Stimulated activated naive CD8-positive, alpha-beta T cell treated with anti-CD3 and anti-CD28 coated beads, Interleukin-15, amount 100 ng/mL, for 72 hours (primary cell): ENCODE measurements around the gene OSBPL7.

Experiments
- ATAC-seq: fragments of 150-1000 bp; cut with Tn5 transposase; 2 replicates; pipeline ENCODE4 v1.10.0; 2021; ENCODE audit warnings: mild to moderate bottlenecking, moderate library complexity
- DNase-seq, 2 donors: peaks; one replicate each; pipeline ENCODE4 v3.0.0; 2021 to 2022
- H3K27ac Mint-ChIP-seq, 2 donors: one replicate each; pipeline ENCODE4 v1.8.0; 2022; ENCODE audit warnings: mild to moderate bottlenecking in 2 of 2, mixed read lengths in 2 of 2, moderate library complexity in 2 of 2
- H3K27me3 Mint-ChIP-seq: one replicate; pipeline ENCODE4 v1.8.0; 2022; ENCODE audit warnings: mixed read lengths
- H3K4me1 Mint-ChIP-seq: one replicate; pipeline ENCODE4 v1.8.0; 2022; ENCODE audit warnings: mild to moderate bottlenecking, mixed read lengths
- H3K4me3 Mint-ChIP-seq, 2 donors: one replicate each; pipeline ENCODE4 v1.8.0; 2022; ENCODE audit warnings: mild to moderate bottlenecking in 2 of 2, mixed read lengths in 2 of 2, moderate library complexity in 1 of 2
- H3K9me3 Mint-ChIP-seq, 2 donors: one replicate each; pipeline ENCODE4 v1.8.0; 2022; ENCODE audit warnings: mixed read lengths in 2 of 2

Gene OSBPL7

GRCh38 chr17:47839071-47839470 is 17.5 kb upstream of the OSBPL7 start:
- Mint-ChIP-seq H3K4me3 (no peak overlapping the region), H3K27me3 (peaks cover 4% of the 10 kb centered on the region), H3K27ac (no peak overlapping the region), H3K9me3 (no peaks in the 10 kb centered on the region), H3K4me1 (peaks cover 67% of the 10 kb centered on the region)
- DNase-seq (no peak), ATAC-seq (no peak)

- ATAC-seq (no peak), DNase-seq (no peak)
- Mint-ChIP-seq H3K9me3 (no peaks in the 10 kb centered on the region), H3K27me3 (no peaks in the 10 kb centered on the region), H3K4me3 (no peak overlapping the region), H3K27ac (no peak overlapping the region), H3K4me1 (peaks cover 69% of the 10 kb centered on the region)
Observed at GRCh38 chr17:47838636-47839035, 17.0 kb upstream of the OSBPL7 start.

- Mint-ChIP-seq H3K9me3 (no peaks in the 10 kb centered on the region), H3K4me3 (no peak overlapping the region), H3K27me3 (no peaks in the 10 kb centered on the region), H3K4me1 (peaks cover 59% of the 10 kb centered on the region), H3K27ac (peak overlapping the region in 1 of 2 donors; percentile 14)
- DNase-seq (no peak), ATAC-seq (no peak)
Observed at GRCh38 chr17:47837401-47838039, 15.9 kb upstream of the OSBPL7 start.

GRCh38 chr17:47836601-47837000 is 15.0 kb upstream of the OSBPL7 start:
- Mint-ChIP-seq H3K9me3 (no peaks in the 10 kb centered on the region), H3K4me1 (peaks cover 59% of the 10 kb centered on the region), H3K27me3 (no peaks in the 10 kb centered on the region), H3K27ac (no peak overlapping the region), H3K4me3 (no peak overlapping the region)
- ATAC-seq (no peak), DNase-seq (no peak)

- Mint-ChIP-seq H3K4me3 (no peak overlapping the region), H3K27ac (no peak overlapping the region), H3K4me1 (peaks cover 54% of the 10 kb centered on the region)
Observed at GRCh38 chr17:47834756-47835155, 13.2 kb upstream of the OSBPL7 start.

GRCh38 chr17:47831934-47832327 is 10.3 kb upstream of the OSBPL7 start:
- Mint-ChIP-seq H3K4me3 (peak overlapping the region; percentile 93), H3K4me1 (peaks cover 59% of the 10 kb centered on the region), H3K9me3 (no peaks in the 10 kb centered on the region), H3K27ac (peak overlapping the region; percentile 48 to 89), H3K27me3 (no peaks in the 10 kb centered on the region)
- ATAC-seq (no peak), DNase-seq (no peak)

More at GRCh38 chr17:47834756-47835155, 13.2 kb upstream of the OSBPL7 start:
- no peak for ATAC-seq
- no peaks in the 10 kb centered on the region for H3K9me3 Mint-ChIP-seq
- H3K27me3 Mint-ChIP-seq = no peaks in the 10 kb centered on the region
- DNase-seq = no peak

GRCh38 chr17:47831003-47831933 is 9.7 kb upstream of the OSBPL7 start, which contains the start of the genes LRRC46 and MRPL10:
TSS of gene LRRC46 (plus strand) at chr17:47831670. CDS start at chr17:47831990, 320 bp downstream.
TSS of gene MRPL10 (minus strand) at chr17:47831541. CDS start at chr17:47831511, 30 bp downstream.
- H3K9me3 Mint-ChIP-seq = no peaks in the 10 kb centered on the region
- H3K27me3 Mint-ChIP-seq = no peaks in the 10 kb centered on the region
- peaks cover 59% of the 10 kb centered on the region for H3K4me1 Mint-ChIP-seq
- ATAC-seq = peak; percentile 96
- peak within 1 kb of the TSS; percentile 76 to 89 for H3K27ac Mint-ChIP-seq
- DNase-seq = peak; percentile 85 to 91
- peak within 1 kb of the TSS; percentile 93 for H3K4me3 Mint-ChIP-seq

- Mint-ChIP-seq H3K27ac (peak overlapping the region; percentile 76 to 89), H3K27me3 (no peaks in the 10 kb centered on the region), H3K9me3 (no peaks in the 10 kb centered on the region), H3K4me1 (peaks cover 52% of the 10 kb centered on the region), H3K4me3 (peak overlapping the region; percentile 93)
- no peak for ATAC-seq
- DNase-seq = no peak
Observed at GRCh38 chr17:47830396-47831002, 8.9 kb upstream of the OSBPL7 start.

- DNase-seq (no peak), ATAC-seq (no peak)
- H3K9me3 Mint-ChIP-seq = no peaks in the 10 kb centered on the region
- no peaks in the 10 kb centered on the region for H3K27me3 Mint-ChIP-seq
- peak overlapping the region; percentile 61 to 79 for H3K27ac Mint-ChIP-seq
- peaks cover 46% of the 10 kb centered on the region for H3K4me1 Mint-ChIP-seq
- peak overlapping the region; percentile 93 for H3K4me3 Mint-ChIP-seq
Observed at GRCh38 chr17:47829870-47830269, 8.3 kb upstream of the OSBPL7 start.

- H3K27ac Mint-ChIP-seq = no peak overlapping the region
- H3K4me1 Mint-ChIP-seq = peaks cover 40% of the 10 kb centered on the region
Observed at GRCh38 chr17:47823519-47823918, 1.9 kb upstream of the OSBPL7 start.

GRCh38 chr17:47822785-47823184 is 1.2 kb upstream of the OSBPL7 start:
- Mint-ChIP-seq H3K27me3 (no peaks in the 10 kb centered on the region), H3K9me3 (no peaks in the 10 kb centered on the region), H3K4me3 (peak overlapping the region in 1 of 2 donors; percentile 31), H3K4me1 (peaks cover 35% of the 10 kb centered on the region), H3K27ac (peak overlapping the region in 1 of 2 donors; percentile 98)
- DNase-seq (no peak), ATAC-seq (no peak)

More at GRCh38 chr17:47823519-47823918, 1.9 kb upstream of the OSBPL7 start:
- H3K9me3 Mint-ChIP-seq = no peaks in the 10 kb centered on the region
- DNase-seq (no peak), ATAC-seq (no peak)
- H3K27me3 Mint-ChIP-seq = no peaks in the 10 kb centered on the region
- no peak overlapping the region for H3K4me3 Mint-ChIP-seq

- H3K4me1 Mint-ChIP-seq = peaks cover 35% of the 10 kb centered on the region
- DNase-seq (no peak), ATAC-seq (no peak)
- peak overlapping the region; percentile 55 to 98 for H3K27ac Mint-ChIP-seq
- peak overlapping the region; percentile 94 to 100 for H3K4me3 Mint-ChIP-seq
- H3K9me3 Mint-ChIP-seq = no peaks in the 10 kb centered on the region
- no peaks in the 10 kb centered on the region for H3K27me3 Mint-ChIP-seq
Observed at GRCh38 chr17:47821031-47821423, 567 bp downstream of the OSBPL7 start.

GRCh38 chr17:47820033-47820789 is 1.4 kb downstream of the OSBPL7 start:
- H3K27ac Mint-ChIP-seq = peak overlapping the region in 1 of 2 donors; percentile 2
- peaks cover 35% of the 10 kb centered on the region for H3K4me1 Mint-ChIP-seq
- DNase-seq (no peak), ATAC-seq (no peak)
- H3K9me3 Mint-ChIP-seq = no peaks in the 10 kb centered on the region
- H3K4me3 Mint-ChIP-seq = peak overlapping the region; percentile 94 to 100
- H3K27me3 Mint-ChIP-seq = no peaks in the 10 kb centered on the region

GRCh38 chr17:47819475-47819874 is 2.1 kb downstream of the OSBPL7 start:
- DNase-seq (no peak), ATAC-seq (no peak)
- no peaks in the 10 kb centered on the region for H3K27me3 Mint-ChIP-seq
- H3K9me3 Mint-ChIP-seq = no peaks in the 10 kb centered on the region
- no peak overlapping the region for H3K27ac Mint-ChIP-seq
- H3K4me3 Mint-ChIP-seq = no peak overlapping the region
- peaks cover 35% of the 10 kb centered on the region for H3K4me1 Mint-ChIP-seq
